22Rv1 (cell line): ENCODE results near the gene DENND2A.

Experiments used
- ZFX ChIP-seq: fragments of 450-650 bp; IDR thresholded peaks from 2 replicates; pipeline ENCODE4 v1.6.1; 2017; ENCODE audit warnings: antibody characterized with exemption, borderline replicate concordance
- TF ChIP-seq, protein P1 (sequence below): fragments of 450-650 bp; IDR thresholded peaks from 2 replicates; pipeline ENCODE4 v1.5.1; 2017; ENCODE audit warnings: mild to moderate bottlenecking

DNA sequence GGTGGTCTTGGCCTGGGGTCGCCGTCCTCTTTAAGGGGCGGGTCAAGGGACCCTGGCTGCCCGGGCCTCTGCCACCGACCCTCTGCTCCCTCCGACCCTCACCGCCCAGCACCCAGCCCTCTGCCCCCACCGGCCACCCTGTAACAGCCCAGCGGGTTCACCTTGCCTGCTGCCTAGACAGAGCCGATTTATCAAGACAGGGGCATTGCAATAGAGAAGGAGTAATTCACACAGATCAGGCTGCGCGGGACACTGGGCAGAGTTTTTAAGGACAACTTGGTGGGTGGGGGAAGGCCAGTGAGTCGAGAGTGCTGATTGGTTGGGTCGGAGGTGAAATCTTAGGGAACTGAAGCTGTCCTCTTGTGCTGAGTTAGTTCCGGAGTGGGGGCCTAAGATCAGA, 31.4 kb upstream of the DENND2A start:
- TF ChIP-seq, protein P1, sequence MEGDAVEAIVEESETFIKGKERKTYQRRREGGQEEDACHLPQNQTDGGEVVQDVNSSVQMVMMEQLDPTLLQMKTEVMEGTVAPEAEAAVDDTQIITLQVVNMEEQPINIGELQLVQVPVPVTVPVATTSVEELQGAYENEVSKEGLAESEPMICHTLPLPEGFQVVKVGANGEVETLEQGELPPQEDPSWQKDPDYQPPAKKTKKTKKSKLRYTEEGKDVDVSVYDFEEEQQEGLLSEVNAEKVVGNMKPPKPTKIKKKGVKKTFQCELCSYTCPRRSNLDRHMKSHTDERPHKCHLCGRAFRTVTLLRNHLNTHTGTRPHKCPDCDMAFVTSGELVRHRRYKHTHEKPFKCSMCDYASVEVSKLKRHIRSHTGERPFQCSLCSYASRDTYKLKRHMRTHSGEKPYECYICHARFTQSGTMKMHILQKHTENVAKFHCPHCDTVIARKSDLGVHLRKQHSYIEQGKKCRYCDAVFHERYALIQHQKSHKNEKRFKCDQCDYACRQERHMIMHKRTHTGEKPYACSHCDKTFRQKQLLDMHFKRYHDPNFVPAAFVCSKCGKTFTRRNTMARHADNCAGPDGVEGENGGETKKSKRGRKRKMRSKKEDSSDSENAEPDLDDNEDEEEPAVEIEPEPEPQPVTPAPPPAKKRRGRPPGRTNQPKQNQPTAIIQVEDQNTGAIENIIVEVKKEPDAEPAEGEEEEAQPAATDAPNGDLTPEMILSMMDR, result no peak
- no peak for TF ChIP-seq ZFX
